MM.1S (cell line): ENCODE measurements around the gene TMEM42.

Experiments used
- DNase-seq: peaks from one replicate; pipeline ENCODE4 v3.0.0-alpha.2; 2015
- H2AFZ ChIP-seq: fragments of 300-600 bp; sonication (generic); 2 replicates; pipeline ENCODE4 v1.6.0; 2016; ENCODE audit warnings: antibody characterized with exemption, low read length
- H3F3A ChIP-seq: fragments of 300-600 bp; sonication (generic); 2 replicates; pipeline ENCODE4 v1.6.1; 2016; ENCODE audit warnings: mild to moderate bottlenecking, antibody characterized with exemption, low read length, moderate library complexity, mixed read lengths; ENCODE audit not compliant: insufficient read depth
- H3K27ac ChIP-seq: fragments of 300-600 bp; sonication (generic); 2 replicates; pipeline ENCODE4 v1.5.1; 2016; ENCODE audit warnings: mild to moderate bottlenecking, low read length
- H3K27me3 ChIP-seq: fragments of 300-600 bp; sonication (generic); replicated peaks from 2 replicates; pipeline ENCODE4 v1.6.0; 2016; ENCODE audit warnings: low read length; ENCODE audit not compliant: insufficient read depth
- H3K36me3 ChIP-seq: fragments of 300-600 bp; sonication (generic); replicated peaks from 2 replicates; pipeline ENCODE4 v1.6.1; 2016; ENCODE audit warnings: mild to moderate bottlenecking, low read length, mixed read lengths; ENCODE audit not compliant: insufficient read depth
- H3K4me1 ChIP-seq: fragments of 300-600 bp; sonication (generic); 2 replicates; pipeline ENCODE4 v1.6.1; 2016; ENCODE audit warnings: low read length, mixed read lengths
- H3K4me2 ChIP-seq: fragments of 300-600 bp; sonication (generic); 2 replicates; pipeline ENCODE4 v1.6.0; 2016; ENCODE audit warnings: low read depth, low read length
- H3K4me3 ChIP-seq: fragments of 300-600 bp; sonication (generic); 2 replicates; pipeline ENCODE4 v1.5.1; 2016; ENCODE audit warnings: low read length, mixed read lengths
- H3K79me2 ChIP-seq: fragments of 300-600 bp; sonication (generic); 2 replicates; pipeline ENCODE4 v1.6.1; 2016; ENCODE audit warnings: mixed run types, low read length, mixed read lengths
- H3K9ac ChIP-seq: fragments of 300-600 bp; sonication (generic); 2 replicates; pipeline ENCODE4 v1.6.1; 2016; ENCODE audit warnings: low read length, mixed read lengths
- H3K9me2 ChIP-seq: fragments of 300-600 bp; sonication (generic); replicated peaks from 2 replicates; pipeline ENCODE4 v1.6.1; 2016; ENCODE audit warnings: mild to moderate bottlenecking, low read length, mixed read lengths; ENCODE audit not compliant: insufficient read depth
- H3K9me3 ChIP-seq: fragments of 300-600 bp; sonication (generic); replicated peaks from 2 replicates; pipeline ENCODE4 v1.6.1; 2016; ENCODE audit warnings: mild to moderate bottlenecking, low read length, mixed read lengths; ENCODE audit not compliant: insufficient read depth
- H4K20me1 ChIP-seq: fragments of 300-600 bp; sonication (generic); 2 replicates; pipeline ENCODE4 v1.6.1; 2016; ENCODE audit warnings: mild to moderate bottlenecking, low read length, moderate library complexity, mixed read lengths; ENCODE audit not compliant: insufficient read depth
- CTCF ChIP-seq: fragments of 300-600 bp; sonication (generic); IDR thresholded peaks from 2 replicates; pipeline ENCODE4 v1.5.1; 2016; ENCODE audit warnings: antibody characterized with exemption, low read length, mixed read lengths
- EZH2 ChIP-seq: fragments of 300-600 bp; sonication (generic); optimal IDR thresholded peaks from 2 replicates; pipeline ENCODE3; 2017; ENCODE audit warnings: low read depth, mild to moderate bottlenecking, antibody characterized with exemption, low read length, mixed read lengths
- EZH2phosphoT487 ChIP-seq: fragments of 300-600 bp; sonication (generic); IDR thresholded peaks from 2 replicates; pipeline ENCODE4 v1.6.1; 2018; ENCODE audit warnings: antibody characterized with exemption, low read length

The TMEM42 gene

GRCh38 chr3:44883999-44884431 lies 22.3 kb downstream of the TMEM42 start:
- no peaks in the 10 kb centered on the region for H3F3A ChIP-seq
- TF ChIP-seq EZH2phosphoT487 (no peak), EZH2 (no peak), CTCF (no peak)
- no peak for DNase-seq
- H3K9ac ChIP-seq, result no peak overlapping the region
- H2AFZ ChIP-seq, result no peak overlapping the region
- no peaks in the 10 kb centered on the region for H3K27me3 ChIP-seq
- H3K9me3 ChIP-seq, result no peaks in the 10 kb centered on the region
- H3K4me3 ChIP-seq, result no peak overlapping the region
- H3K4me2 ChIP-seq, result no peak overlapping the region
- H4K20me1 ChIP-seq, result no peaks in the 10 kb centered on the region
- no peaks in the 10 kb centered on the region for H3K9me2 ChIP-seq
- no peaks in the 10 kb centered on the region for H3K79me2 ChIP-seq
- H3K4me1 ChIP-seq, result no peaks in the 10 kb centered on the region
- no peak overlapping the region for H3K27ac ChIP-seq
- H3K36me3 ChIP-seq, result no peaks in the 10 kb centered on the region

- Histone ChIP-seq H3K36me3 (no peaks in the 10 kb centered on the region), H2AFZ (no peak overlapping the region), H3K27me3 (no peaks in the 10 kb centered on the region), H4K20me1 (no peaks in the 10 kb centered on the region), H3K9me3 (no peaks in the 10 kb centered on the region), H3K79me2 (no peaks in the 10 kb centered on the region), H3K4me2 (no peak overlapping the region), H3K9ac (no peak overlapping the region), H3K4me3 (no peak overlapping the region), H3F3A (no peaks in the 10 kb centered on the region), H3K9me2 (no peaks in the 10 kb centered on the region), H3K4me1 (no peaks in the 10 kb centered on the region), H3K27ac (no peak overlapping the region)
- TF ChIP-seq EZH2, result no peak
- TF ChIP-seq CTCF, result no peak
- TF ChIP-seq EZH2phosphoT487, result no peak
- no peak for DNase-seq
Observed at GRCh38 chr3:44885618-44886017, 23.9 kb downstream of the TMEM42 start.

GRCh38 chr3:44886561-44886960 lies 24.8 kb downstream of the TMEM42 start:
- Histone ChIP-seq H3K4me1 (no peaks in the 10 kb centered on the region), H3F3A (no peaks in the 10 kb centered on the region), H3K9me3 (no peaks in the 10 kb centered on the region), H3K9ac (no peak overlapping the region), H3K9me2 (no peaks in the 10 kb centered on the region), H2AFZ (no peak overlapping the region), H3K36me3 (no peaks in the 10 kb centered on the region), H3K79me2 (no peaks in the 10 kb centered on the region), H3K4me3 (no peak overlapping the region), H3K27ac (no peak overlapping the region), H3K27me3 (no peaks in the 10 kb centered on the region), H4K20me1 (no peaks in the 10 kb centered on the region), H3K4me2 (no peak overlapping the region)
- no peak for TF ChIP-seq EZH2phosphoT487
- no peak for TF ChIP-seq EZH2
- TF ChIP-seq CTCF, result no peak
- no peak for DNase-seq
